Bronchial epithelial cell (primary cell): ENCODE results near the gene CCAR1. TPM values are rescaled to one million over a fixed set of nuclear protein-coding genes. Genes with fewer than 3 reads are reported as not detected.
"Not testable (repeated sequence)": the region's sequence is repeated elsewhere in the genome, so short reads cannot be mapped to it uniquely, and the experiment has no call there.

Source experiments
- DNase-seq: peaks from one replicate; pipeline ENCODE4 v3.0.0-alpha.2; 2010; ENCODE audit warnings: low read depth
- FAIRE-seq: peaks from 2 replicates; lab custom pipeline; 2011; peaks lifted over from hg19 to GRCh38; lab: Jason Lieb, UNC
- H3K27me3 ChIP-seq: 2 replicates; pipeline ENCODE4 v1.5.1; 2011; ENCODE audit warnings: low read length; ENCODE audit not compliant: control insufficient read depth, insufficient read depth
- H3K36me3 ChIP-seq: 2 replicates; pipeline ENCODE4 v1.5.1; 2011; ENCODE audit warnings: low read length; ENCODE audit not compliant: control insufficient read depth, insufficient read depth
- H3K4me3 ChIP-seq: 2 replicates; pipeline ENCODE4 v1.5.1; 2011; ENCODE audit warnings: mild to moderate bottlenecking, low read depth, low read length, control low read depth
- total RNA-seq: library from RNA; depleted of rRNA; stranded (reverse); fragments of >200 nt; gene quantifications from 2 replicates; pipeline ENCODE4 v1.2.1, GENCODE V29; 2014
- TF ChIP-seq, protein P1 (sequence below): IDR thresholded peaks from 2 replicates; pipeline ENCODE4 v1.5.1; 2011; ENCODE audit warnings: mild to moderate bottlenecking, moderate library complexity, low read length, control low read depth, inconsistent platforms; ENCODE audit not compliant: insufficient read depth, severe bottlenecking

Gene CCAR1
- total RNA-seq, 1 donor from 2014 or later, result 19.2 TPM

GRCh38 chr10:68829521-68829920 is 108.5 kb downstream of the CCAR1 start:
- TF ChIP-seq, protein P1, sequence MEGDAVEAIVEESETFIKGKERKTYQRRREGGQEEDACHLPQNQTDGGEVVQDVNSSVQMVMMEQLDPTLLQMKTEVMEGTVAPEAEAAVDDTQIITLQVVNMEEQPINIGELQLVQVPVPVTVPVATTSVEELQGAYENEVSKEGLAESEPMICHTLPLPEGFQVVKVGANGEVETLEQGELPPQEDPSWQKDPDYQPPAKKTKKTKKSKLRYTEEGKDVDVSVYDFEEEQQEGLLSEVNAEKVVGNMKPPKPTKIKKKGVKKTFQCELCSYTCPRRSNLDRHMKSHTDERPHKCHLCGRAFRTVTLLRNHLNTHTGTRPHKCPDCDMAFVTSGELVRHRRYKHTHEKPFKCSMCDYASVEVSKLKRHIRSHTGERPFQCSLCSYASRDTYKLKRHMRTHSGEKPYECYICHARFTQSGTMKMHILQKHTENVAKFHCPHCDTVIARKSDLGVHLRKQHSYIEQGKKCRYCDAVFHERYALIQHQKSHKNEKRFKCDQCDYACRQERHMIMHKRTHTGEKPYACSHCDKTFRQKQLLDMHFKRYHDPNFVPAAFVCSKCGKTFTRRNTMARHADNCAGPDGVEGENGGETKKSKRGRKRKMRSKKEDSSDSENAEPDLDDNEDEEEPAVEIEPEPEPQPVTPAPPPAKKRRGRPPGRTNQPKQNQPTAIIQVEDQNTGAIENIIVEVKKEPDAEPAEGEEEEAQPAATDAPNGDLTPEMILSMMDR, result no peak
- Histone ChIP-seq H3K27me3 (peaks cover 4% of the 10 kb centered on the region), H3K4me3 (no peak overlapping the region), H3K36me3 (no peaks in the 10 kb centered on the region)
- no peak for FAIRE-seq
- no peak for DNase-seq

GRCh38 chr10:68829952-68830351 is 108.9 kb downstream of the CCAR1 start:
- no peak for FAIRE-seq
- DNase-seq, result no peak
- no peak overlapping the region for H3K4me3 ChIP-seq
- peaks cover 4% of the 10 kb centered on the region for H3K27me3 ChIP-seq
- H3K36me3 ChIP-seq, result no peaks in the 10 kb centered on the region
- TF ChIP-seq, protein P1, result no peak

DNA sequence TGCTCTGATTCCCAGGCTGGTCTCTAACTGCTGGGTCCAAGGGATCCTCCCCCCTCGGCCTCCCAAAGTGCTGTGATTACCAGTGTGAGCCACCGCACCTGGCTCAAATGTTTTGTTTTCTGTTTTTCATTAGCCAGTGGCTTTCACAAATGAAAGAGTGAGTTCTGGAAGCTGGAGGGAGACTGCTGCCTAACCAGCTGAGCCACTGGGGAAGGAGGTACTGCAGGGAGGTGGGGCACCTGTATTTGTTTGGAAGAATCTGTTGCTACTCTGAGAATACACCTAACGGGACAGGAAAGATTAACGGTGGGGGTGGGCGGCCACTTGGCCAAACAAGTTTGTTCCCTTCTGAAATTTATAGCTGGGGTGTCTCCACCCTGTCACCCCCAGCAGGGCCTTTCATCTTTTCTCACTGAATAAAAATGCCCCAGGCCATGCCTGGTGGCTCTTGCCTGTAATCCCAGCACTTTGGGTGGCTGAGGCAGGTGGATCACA is 111.0 kb downstream of the CCAR1 start:
- H3K27me3 ChIP-seq, result peaks cover 4% of the 10 kb centered on the region
- no peaks in the 10 kb centered on the region for H3K36me3 ChIP-seq
- FAIRE-seq, result no peak
- DNase-seq, result no peak
- H3K4me3 ChIP-seq, result no peak overlapping the region
- TF ChIP-seq, protein P1, result no peak

GRCh38 chr10:68832601-68833000 is 111.6 kb downstream of the CCAR1 start:
- TF ChIP-seq, protein P1, result no peak
- Histone ChIP-seq H3K4me3 (no peak overlapping the region), H3K27me3 (peaks cover 4% of the 10 kb centered on the region), H3K36me3 (no peaks in the 10 kb centered on the region)
- no peak for DNase-seq
- FAIRE-seq, result no peak

- H3K4me3 ChIP-seq, result no peak overlapping the region
- no peak for DNase-seq
- no peaks in the 10 kb centered on the region for H3K36me3 ChIP-seq
- FAIRE-seq, result no peak
- TF ChIP-seq, protein P1, result no peak
- H3K27me3 ChIP-seq, result no peaks in the 10 kb centered on the region
Observed at GRCh38 chr10:68837626-68838322, 116.7 kb downstream of the CCAR1 start.

GRCh38 chr10:68840650-68841049 is 119.6 kb downstream of the CCAR1 start:
- H3K36me3 ChIP-seq, H3K27me3 ChIP-seq, FAIRE-seq, DNase-seq, H3K4me3 ChIP-seq: not testable (repeated sequence)

Other genes starting within 250 kb of the CCAR1 start
- 1.9 and 3.4 TPM in 2 replicates for gene DNA2, start 249.3 kb upstream of the CCAR1 start, total RNA-seq
- 11.9 and 23.2 TPM in 2 replicates for gene SLC25A16, start 193.7 kb upstream of the CCAR1 start, total RNA-seq
- under 0.01 TPM in 2 replicates for gene TET1, start 160.9 kb upstream of the CCAR1 start, total RNA-seq
- under 0.01 TPM in 1 of 2 replicates, not detected in the other for gene STOX1, start 106.3 kb downstream of the CCAR1 start, total RNA-seq
- gene DDX50, start 180.1 kb downstream of the CCAR1 start, total RNA-seq, result 47.9 and 73.7 TPM in 2 replicates
- 148 and 193 TPM in 2 replicates for gene DDX21, start 234.9 kb downstream of the CCAR1 start, total RNA-seq